AG09309 (cell line): ENCODE measurements around the gene PTPRE.
A peak's percentile ranks its signal among the peaks of the same experiment; 100 is the strongest.

Experiments used
- DNase-seq: peaks from one replicate; pipeline ENCODE4 v3.0.0-alpha.2; 2010; ENCODE audit warnings: low read depth
- H3K4me3 ChIP-seq: 2 replicates; pipeline ENCODE4 v1.5.1; 2011; ENCODE audit warnings: mild to moderate bottlenecking, low read depth, low read length, moderate library complexity; ENCODE audit not compliant: control insufficient read depth
- TF ChIP-seq, protein P1 (sequence below): IDR thresholded peaks from 2 replicates; pipeline ENCODE4 v1.5.1; 2011; ENCODE audit warnings: mild to moderate bottlenecking, low read depth, low read length, inconsistent platforms; ENCODE audit not compliant: insufficient read depth, control insufficient read depth; ENCODE audit errors: missing control alignments

PTPRE gene

DNA sequence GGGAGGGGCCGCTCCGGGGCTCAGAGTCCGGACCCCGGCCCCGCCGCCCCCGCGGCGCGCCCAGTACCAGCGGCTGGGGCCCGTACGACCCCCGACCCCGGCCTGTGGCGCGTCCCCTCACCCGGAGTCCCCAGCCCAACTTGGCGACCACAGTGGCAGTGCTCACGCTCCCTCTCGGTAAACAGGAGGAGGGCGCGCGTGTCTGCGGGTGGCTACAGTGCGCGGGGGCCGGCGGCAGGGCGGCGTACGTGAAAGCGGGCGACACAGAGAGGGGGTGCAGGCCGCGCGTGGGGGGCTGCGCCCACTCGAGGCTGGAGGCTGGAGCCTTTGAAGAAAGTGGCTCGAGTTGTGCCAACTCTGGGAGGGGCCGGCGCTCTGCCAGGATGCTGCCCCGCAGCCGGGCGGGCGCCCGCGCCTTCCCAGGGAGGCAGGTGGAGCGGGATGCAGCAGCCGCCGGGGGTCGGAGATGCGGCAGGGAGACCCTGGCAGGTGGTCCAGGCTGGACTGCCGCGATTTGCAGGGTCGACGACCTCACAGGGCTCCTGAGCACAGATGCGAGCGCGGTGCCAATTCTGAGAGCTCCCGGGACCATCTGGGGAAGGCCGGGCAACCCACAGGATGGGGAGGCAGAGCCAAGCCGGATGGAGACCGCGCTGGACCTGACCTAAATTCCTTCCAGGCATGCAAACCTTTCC, 655 bp downstream of the PTPRE start:
- DNase-seq = peak; percentile 55
- H3K4me3 ChIP-seq = peak overlapping the region; percentile 47
- TF ChIP-seq, protein P1, sequence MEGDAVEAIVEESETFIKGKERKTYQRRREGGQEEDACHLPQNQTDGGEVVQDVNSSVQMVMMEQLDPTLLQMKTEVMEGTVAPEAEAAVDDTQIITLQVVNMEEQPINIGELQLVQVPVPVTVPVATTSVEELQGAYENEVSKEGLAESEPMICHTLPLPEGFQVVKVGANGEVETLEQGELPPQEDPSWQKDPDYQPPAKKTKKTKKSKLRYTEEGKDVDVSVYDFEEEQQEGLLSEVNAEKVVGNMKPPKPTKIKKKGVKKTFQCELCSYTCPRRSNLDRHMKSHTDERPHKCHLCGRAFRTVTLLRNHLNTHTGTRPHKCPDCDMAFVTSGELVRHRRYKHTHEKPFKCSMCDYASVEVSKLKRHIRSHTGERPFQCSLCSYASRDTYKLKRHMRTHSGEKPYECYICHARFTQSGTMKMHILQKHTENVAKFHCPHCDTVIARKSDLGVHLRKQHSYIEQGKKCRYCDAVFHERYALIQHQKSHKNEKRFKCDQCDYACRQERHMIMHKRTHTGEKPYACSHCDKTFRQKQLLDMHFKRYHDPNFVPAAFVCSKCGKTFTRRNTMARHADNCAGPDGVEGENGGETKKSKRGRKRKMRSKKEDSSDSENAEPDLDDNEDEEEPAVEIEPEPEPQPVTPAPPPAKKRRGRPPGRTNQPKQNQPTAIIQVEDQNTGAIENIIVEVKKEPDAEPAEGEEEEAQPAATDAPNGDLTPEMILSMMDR = no peak

DNA sequence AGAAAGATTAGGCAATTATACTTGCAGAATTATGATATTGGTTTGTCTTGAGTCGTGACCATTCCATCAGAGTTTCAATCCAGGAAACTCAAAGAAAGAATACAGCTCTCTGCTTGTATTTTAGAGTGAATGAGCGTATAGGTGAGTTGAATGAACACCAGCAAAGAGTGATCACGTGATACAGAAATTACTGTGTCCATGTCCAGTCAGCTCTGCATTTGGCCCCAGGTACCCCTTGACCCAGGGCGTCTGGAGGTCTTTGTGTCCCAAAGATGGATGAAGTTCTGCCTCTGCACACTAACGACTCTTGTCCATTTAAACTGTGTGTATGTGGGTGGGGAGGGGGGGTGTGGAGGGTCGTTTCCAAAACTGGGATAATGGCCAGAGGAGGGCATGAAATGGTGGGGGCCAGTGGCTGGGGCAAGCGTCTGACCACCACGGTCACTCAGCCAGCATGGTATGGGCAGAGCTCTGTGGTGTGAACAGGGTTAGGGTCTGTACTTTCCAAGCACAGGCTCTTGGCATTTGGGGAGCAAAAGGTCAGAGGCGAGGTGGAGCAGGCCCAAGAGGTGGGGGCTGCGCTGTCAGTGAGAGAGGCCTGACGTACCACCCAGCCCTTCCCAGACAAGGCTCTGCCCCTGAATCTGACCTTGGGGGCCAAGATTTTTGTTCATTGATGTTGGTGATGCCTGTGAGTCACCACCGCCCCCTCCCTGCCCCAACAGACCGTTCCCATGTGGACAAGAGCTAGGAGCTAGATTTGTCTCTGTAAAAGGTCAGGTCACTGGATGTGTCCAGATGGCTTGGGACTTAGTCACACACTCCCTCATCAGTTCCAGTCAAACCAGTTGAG, 1.4 kb downstream of the PTPRE start:
- TF ChIP-seq, protein P1 = no peak
- DNase-seq = peak; percentile 42
- no peak overlapping the region for H3K4me3 ChIP-seq

DNA sequence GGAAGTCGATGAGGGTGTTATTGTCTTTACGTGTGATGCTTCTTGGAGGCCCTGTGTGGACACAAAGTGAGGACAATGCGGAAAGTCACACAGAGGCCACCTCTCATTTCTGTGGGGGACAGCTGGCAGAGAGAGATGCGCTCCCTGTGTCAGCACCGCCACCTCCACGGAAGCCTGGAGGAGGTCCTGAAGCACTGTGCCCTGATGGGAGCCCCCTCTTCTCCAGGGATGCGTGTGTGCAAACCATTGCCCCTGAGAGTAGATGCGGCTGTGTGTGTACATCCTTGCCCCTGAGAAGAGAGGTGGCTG, 2.0 kb downstream of the PTPRE start:
- DNase-seq = no peak
- H3K4me3 ChIP-seq = no peak overlapping the region
- TF ChIP-seq, protein P1 = no peak

DNA sequence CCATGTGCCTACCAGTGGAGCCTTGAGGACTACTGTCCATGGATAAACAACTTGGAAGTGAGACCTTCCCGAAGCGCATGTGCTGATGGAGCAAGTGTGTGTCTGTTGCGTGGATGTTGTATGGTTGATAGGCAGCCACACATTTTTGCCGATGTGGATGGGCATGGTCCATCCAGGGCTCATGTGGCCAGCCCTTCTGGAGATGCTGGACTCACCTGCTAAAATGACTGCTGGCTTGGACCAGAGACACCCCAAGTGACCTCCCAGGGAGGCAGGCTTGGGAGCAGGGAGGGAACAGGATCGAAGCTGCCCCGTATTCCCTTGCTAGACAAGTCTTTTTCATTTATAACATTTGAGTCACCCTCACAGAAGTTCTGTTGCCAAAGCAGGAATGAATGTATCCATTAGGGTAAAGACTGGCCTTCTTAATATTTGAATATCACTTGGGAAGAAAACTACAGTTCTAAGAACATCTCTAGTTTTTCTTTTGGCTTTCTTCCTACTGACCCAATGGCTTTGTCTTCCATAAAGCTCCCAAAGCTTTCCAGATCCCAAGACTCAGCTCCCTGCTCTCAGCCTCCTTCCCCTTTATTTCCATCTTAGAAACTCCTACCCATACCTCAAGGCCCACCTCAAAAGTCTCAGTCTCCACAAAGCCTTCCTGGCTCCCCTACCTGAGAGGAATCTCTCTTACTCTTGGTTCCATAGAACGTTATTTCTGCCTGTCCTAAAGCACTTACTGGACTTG, 3.0 kb downstream of the PTPRE start:
- DNase-seq = no peak
- H3K4me3 ChIP-seq = no peak overlapping the region
- TF ChIP-seq, protein P1 = no peak

DNA sequence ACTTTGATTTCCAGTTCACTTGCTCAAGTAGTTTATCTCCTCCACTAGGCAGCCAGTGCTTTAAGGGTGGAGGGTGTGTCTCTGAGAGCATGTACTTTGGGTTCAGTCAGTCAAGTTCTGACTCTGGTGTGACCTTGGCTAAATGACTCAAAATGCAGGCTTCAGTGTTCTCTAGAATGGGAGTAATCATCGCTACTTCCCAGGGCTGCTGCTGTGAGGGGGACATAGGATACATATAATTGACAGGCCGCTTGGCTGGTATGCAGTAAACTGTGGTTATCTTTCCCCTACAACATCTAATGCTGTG, 3.5 kb downstream of the PTPRE start:
- H3K4me3 ChIP-seq = no peak overlapping the region
- DNase-seq = no peak
- TF ChIP-seq, protein P1 = no peak

DNA sequence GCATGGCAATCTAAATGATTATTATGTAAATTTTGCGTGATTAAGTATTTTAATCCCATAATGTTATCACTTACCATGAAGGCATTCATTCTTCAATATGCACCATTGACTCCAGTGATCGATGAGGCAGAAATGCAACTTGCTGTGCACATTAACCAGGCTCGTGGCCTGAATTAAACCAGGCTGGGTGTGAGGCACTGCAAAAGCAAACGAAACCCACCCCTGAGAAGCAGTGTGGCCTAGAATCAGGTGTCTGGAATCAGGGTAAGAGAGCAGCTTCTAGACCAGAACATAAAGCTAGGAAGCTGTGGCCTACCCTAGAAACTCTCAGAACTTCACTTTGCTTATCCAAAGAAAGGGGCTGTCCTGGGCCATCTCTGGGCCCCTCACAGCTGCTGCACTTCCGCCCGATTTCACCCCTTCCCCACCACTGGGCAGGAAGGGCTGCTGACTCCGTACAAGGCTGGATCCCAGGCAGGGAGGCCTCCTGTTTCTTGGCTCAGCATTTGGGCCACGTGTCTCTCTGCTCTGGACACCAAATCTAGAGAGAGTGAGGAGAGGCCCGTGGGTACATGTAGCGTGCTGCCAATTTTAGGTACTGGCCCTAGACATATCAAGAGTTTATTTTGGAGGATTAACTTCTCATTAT, 4.4 kb downstream of the PTPRE start:
- H3K4me3 ChIP-seq = no peak overlapping the region
- TF ChIP-seq, protein P1 = no peak
- DNase-seq = no peak
